HepG2 (cell line): ENCODE data around the gene METTL25. TPM values are rescaled to one million over a fixed set of nuclear protein-coding genes. Genes with fewer than 3 reads are reported as not detected.

Experiments
- ATAC-seq: fragments of 200-7000 bp; cut with Tn5 transposase; 3 replicates; pipeline ENCODE4 v1.9.1; 2020; ENCODE audit warnings: mild to moderate bottlenecking, moderate library complexity
- BruUV-seq: library from RNA; stranded (reverse); fragments of 400-500 nt; replicated peaks from 2 replicates; lab custom pipeline; 2021; lab: Mats Ljungman, UMichigan
- CTCF ChIA-PET: fragments of 300-600 bp; formaldehyde crosslinking; extraction: SDS; loops from one replicate; lab custom pipeline; 2021; ENCODE audit warnings: low total read pairs, inconsistent platforms, low intra/inter-chr PET ratio; lab: Yijun Ruan, JAX
- POLR2A ChIA-PET: fragments of 350-600 bp; sonication (Branson Sonifier 250); formaldehyde crosslinking; loops from one replicate; lab custom pipeline; 2020; ENCODE audit warnings: antibody characterized with exemption, inconsistent platforms; lab: Yijun Ruan, JAX
- DNase-seq: peaks from one replicate; pipeline ENCODE4 v3.0.0-alpha.2; 2015; ENCODE audit warnings: low spot score
- FAIRE-seq: peaks from 3 replicates; lab custom pipeline; 2011; peaks lifted over from hg19 to GRCh38; lab: Jason Lieb, UNC
- H2AFZ ChIP-seq: one replicate; pipeline ENCODE4 v1.6.1; 2011; ENCODE audit warnings: low read length, inconsistent platforms
- H3K27ac ChIP-seq: fragments of 300-600 bp; 3 replicates; pipeline ENCODE4 v1.8.0; 2011; ENCODE audit warnings: mixed run types, mild to moderate bottlenecking, mixed read lengths, low read length, inconsistent platforms; ENCODE audit not compliant: insufficient read depth; ENCODE audit errors: extremely low read length
- H3K27me3 ChIP-seq, 2 experiments: fragments of 200-600 bp in 1 of 2; 2 replicates in 1 of 2; 3 replicates in 1 of 2; pipeline versions ENCODE4 v1.6.0 to v1.8.0; 2011; ENCODE audit warnings: low read length in 2 of 2, mild to moderate bottlenecking in 2 of 2, moderate library complexity in 2 of 2, inconsistent platforms in 1 of 2; ENCODE audit not compliant: insufficient read depth in 2 of 2, control insufficient read depth in 1 of 2
- H3K36me3 ChIP-seq, 2 experiments: fragments of 200-600 bp in 1 of 2; replicated peaks in 1 of 2; 2 replicates in 1 of 2; 3 replicates in 1 of 2; pipeline versions ENCODE4 v1.5.1 to v1.8.0; 2011; ENCODE audit warnings: low read length in 2 of 2, inconsistent platforms in 1 of 2; ENCODE audit not compliant: insufficient read depth in 2 of 2, control insufficient read depth in 1 of 2
- H3K4me1 ChIP-seq: 2 replicates; pipeline ENCODE4 v1.5.1; 2012; ENCODE audit warnings: low read length, inconsistent platforms; ENCODE audit not compliant: insufficient read depth
- H3K4me2 ChIP-seq: 2 replicates; pipeline ENCODE4 v1.6.0; 2011; ENCODE audit warnings: low read depth, low read length, inconsistent platforms
- H3K4me3 ChIP-seq, 3 experiments: fragments of 200-600 bp in 1 of 3; sonication (generic), shearing (Covaris generic) in 1 of 3; replicated peaks in 1 of 3; 2 replicates each; pipeline ENCODE4 v1.5.1; 2011 to 2016; ENCODE audit warnings: low read length in 3 of 3, inconsistent platforms in 2 of 3, low read depth in 2 of 3, mild to moderate bottlenecking in 2 of 3, control low read depth in 1 of 3, mixed read lengths in 1 of 3; ENCODE audit not compliant: insufficient read depth in 1 of 3
- H3K79me2 ChIP-seq: one replicate; pipeline ENCODE4 v1.6.1; 2011; ENCODE audit warnings: low read length, inconsistent platforms; ENCODE audit not compliant: insufficient read depth
- H3K9ac ChIP-seq: 2 replicates; pipeline ENCODE4 v1.6.0; 2011; ENCODE audit warnings: mild to moderate bottlenecking, low read depth, low read length, inconsistent platforms; ENCODE audit not compliant: insufficient read depth
- H3K9me3 ChIP-seq: 2 replicates; pipeline ENCODE4 v1.5.1; 2012; ENCODE audit warnings: mild to moderate bottlenecking, low read length
- H4K20me1 ChIP-seq: 2 replicates; pipeline ENCODE4 v1.6.0; 2011; ENCODE audit warnings: inconsistent platforms, mild to moderate bottlenecking, low read length, moderate library complexity; ENCODE audit not compliant: insufficient read depth
- ARNT2 ChIP-seq: sonication (generic); formaldehyde crosslinking; IDR thresholded peaks from 2 replicates; pipeline ENCODE4 v1.8.0; 2022; ENCODE audit warnings: mild to moderate bottlenecking, low read depth, missing genetic modification reagents, moderate library complexity
- CEBPG ChIP-seq: IDR thresholded peaks from 2 replicates; pipeline ENCODE4 v1.6.1; 2016
- ESRRA ChIP-seq: sonication (generic); formaldehyde crosslinking; IDR thresholded peaks from 2 replicates; pipeline ENCODE4 v1.5.1; 2020; ENCODE audit warnings: mild to moderate bottlenecking, low read depth, missing genetic modification reagents
- KDM6A ChIP-seq: IDR thresholded peaks from 2 replicates; pipeline ENCODE4 v1.6.1; 2016; ENCODE audit warnings: low read depth
- MZF1 ChIP-seq: sonication (generic); formaldehyde crosslinking; IDR thresholded peaks from 2 replicates; pipeline ENCODE4 v1.8.1; 2023; ENCODE audit warnings: mild to moderate bottlenecking, missing genetic modification reagents, borderline replicate concordance
- NKX3-1 ChIP-seq: sonication (generic); formaldehyde crosslinking; IDR thresholded peaks from 2 replicates; pipeline ENCODE4 v1.5.0; 2020; ENCODE audit warnings: missing genetic modification reagents
- NR1H2 ChIP-seq: sonication (generic); formaldehyde crosslinking; IDR thresholded peaks from 2 replicates; pipeline ENCODE4 v1.8.1; 2022; ENCODE audit warnings: low read depth, missing genetic modification reagents, borderline replicate concordance
- ONECUT2 ChIP-seq: sonication (generic); formaldehyde crosslinking; IDR thresholded peaks from 2 replicates; pipeline ENCODE4 v1.4.0; 2020; ENCODE audit warnings: missing genetic modification reagents
- SYNCRIP ChIP-seq: fragments of 200-400 bp; formaldehyde crosslinking; IDR thresholded peaks from 2 replicates; pipeline ENCODE4 v1.6.1; 2018; ENCODE audit warnings: mild to moderate bottlenecking, low read depth, low read length; ENCODE audit not compliant: insufficient read depth
- ZNF44 ChIP-seq: sonication (generic); formaldehyde crosslinking; IDR thresholded peaks from 2 replicates; pipeline ENCODE4 v1.5.1; 2020; ENCODE audit warnings: mild to moderate bottlenecking, missing genetic modification reagents
- ZNF550 ChIP-seq: sonication (generic); formaldehyde crosslinking; IDR thresholded peaks from 2 replicates; pipeline ENCODE4 v1.4.0; 2020; ENCODE audit warnings: mild to moderate bottlenecking, missing genetic modification reagents, borderline replicate concordance
- ZSCAN20 ChIP-seq: sonication (generic); formaldehyde crosslinking; IDR thresholded peaks from 2 replicates; pipeline ENCODE4 v1.4.0; 2020; ENCODE audit warnings: missing genetic modification reagents, mild to moderate bottlenecking, borderline replicate concordance
- whole genome bisulfite sequencing: methylation state at CpG from one replicate; pipeline ENCODE4 v1.1.6; 2017; ENCODE audit warnings: low lambda C conversion rate; 5-methylcytosine and 5-hydroxymethylcytosine counted together
- in situ Hi-C: cut with HindIII; loops from 2 replicates; pipeline ENCODE4 v1.10.0; 2017; ENCODE audit warnings: low pct_unique_long_range_greater_than_20kb; ENCODE audit not compliant: extremely low pct_ligation_motif_present
- intact Hi-C: fragments of 100-400 bp; cut with micrococcal nuclease; formaldehyde crosslinking; loops from one replicate; pipeline ENCODE4 v1.10.0; 2022; ENCODE audit not compliant: unreplicated experiment
- polyA plus RNA-seq, 8 experiments: library from polyadenylated mRNA; depleted of rRNA in 3 of 8; stranded (reverse) in 7 of 8; unstranded in 1 of 8; fragments of >200 nt; fragmentation: Illumina TruSeq in 4 of 8; extraction: Trizol in 4 of 8; gene quantifications; 2 replicates each; pipeline versions ENCODE4 v1.2.1 to v1.2.3, GENCODE V29; 2011 to 2016; ENCODE audit warnings: low read depth in 4 of 8, missing spikeins in 1 of 8, mixed read lengths in 1 of 8; ENCODE audit not compliant: insufficient read depth in 1 of 8
- total RNA-seq, 5 experiments: library from RNA; depleted of rRNA; stranded (reverse); fragments of >200 nt; fragmentation: Illumina TruSeq; extraction: Trizol; gene quantifications; 2 replicates each; pipeline ENCODE4 v1.2.3, GENCODE V29; 2016; ENCODE audit warnings: low read depth in 1 of 5
- TF ChIP-seq, protein P1 (sequence below): sonication (generic); formaldehyde crosslinking; IDR thresholded peaks from 2 replicates; pipeline ENCODE4 v1.4.0; 2020; ENCODE audit warnings: mild to moderate bottlenecking, missing genetic modification reagents, borderline replicate concordance
- TF ChIP-seq, protein P2 (sequence below): sonication (generic); formaldehyde crosslinking; IDR thresholded peaks from 2 replicates; pipeline ENCODE4 v1.5.0; 2020; ENCODE audit warnings: mild to moderate bottlenecking, missing genetic modification reagents, borderline replicate concordance

METTL25 gene
- total and polyA plus RNA-seq, 2 of the 13 experiments (the other 11 are each of a cell fraction or from before 2014, with no cell fraction given) = 2.2 to 7.8 TPM

DNA sequence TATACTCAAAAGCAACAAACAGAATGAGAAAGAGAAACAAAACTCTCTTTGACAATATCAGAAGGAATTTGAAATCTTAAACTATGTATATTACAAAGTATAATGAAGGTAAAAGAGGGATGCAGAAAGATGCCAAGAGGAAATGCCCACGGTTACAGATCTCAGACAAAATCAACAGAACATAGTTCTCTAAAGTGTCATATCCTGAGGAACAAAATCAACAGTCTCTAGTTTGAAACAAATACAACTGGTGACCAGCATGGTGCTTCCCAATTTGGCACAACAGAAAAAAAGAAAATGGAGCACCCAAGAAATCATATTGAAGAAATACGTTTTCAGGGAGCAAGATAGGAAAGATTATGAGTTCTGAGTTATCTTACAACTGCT, 116.5 kb downstream of the METTL25 start:
- H3K79me2 ChIP-seq = no peaks in the 10 kb centered on the region
- 68% methylated on average over 2 of the region's 2 CpGs for WGBS
- DNase-seq = no peak
- no peaks in the 10 kb centered on the region for H3K4me1 ChIP-seq
- TF ChIP-seq, protein P1, sequence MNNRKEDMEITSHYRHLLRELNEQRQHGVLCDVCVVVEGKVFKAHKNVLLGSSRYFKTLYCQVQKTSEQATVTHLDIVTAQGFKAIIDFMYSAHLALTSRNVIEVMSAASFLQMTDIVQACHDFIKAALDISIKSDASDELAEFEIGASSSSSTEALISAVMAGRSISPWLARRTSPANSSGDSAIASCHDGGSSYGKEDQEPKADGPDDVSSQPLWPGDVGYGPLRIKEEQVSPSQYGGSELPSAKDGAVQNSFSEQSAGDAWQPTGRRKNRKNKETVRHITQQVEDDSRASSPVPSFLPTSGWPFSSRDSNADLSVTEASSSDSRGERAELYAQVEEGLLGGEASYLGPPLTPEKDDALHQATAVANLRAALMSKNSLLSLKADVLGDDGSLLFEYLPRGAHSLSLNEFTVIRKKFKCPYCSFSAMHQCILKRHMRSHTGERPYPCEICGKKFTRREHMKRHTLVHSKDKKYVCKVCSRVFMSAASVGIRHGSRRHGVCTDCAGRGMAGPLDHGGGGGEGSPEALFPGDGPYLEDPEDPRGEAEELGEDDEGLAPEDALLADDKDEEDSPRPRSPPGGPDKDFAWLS (CRISPR knock-in tag) = no peak
- TF ChIP-seq, protein P2, sequence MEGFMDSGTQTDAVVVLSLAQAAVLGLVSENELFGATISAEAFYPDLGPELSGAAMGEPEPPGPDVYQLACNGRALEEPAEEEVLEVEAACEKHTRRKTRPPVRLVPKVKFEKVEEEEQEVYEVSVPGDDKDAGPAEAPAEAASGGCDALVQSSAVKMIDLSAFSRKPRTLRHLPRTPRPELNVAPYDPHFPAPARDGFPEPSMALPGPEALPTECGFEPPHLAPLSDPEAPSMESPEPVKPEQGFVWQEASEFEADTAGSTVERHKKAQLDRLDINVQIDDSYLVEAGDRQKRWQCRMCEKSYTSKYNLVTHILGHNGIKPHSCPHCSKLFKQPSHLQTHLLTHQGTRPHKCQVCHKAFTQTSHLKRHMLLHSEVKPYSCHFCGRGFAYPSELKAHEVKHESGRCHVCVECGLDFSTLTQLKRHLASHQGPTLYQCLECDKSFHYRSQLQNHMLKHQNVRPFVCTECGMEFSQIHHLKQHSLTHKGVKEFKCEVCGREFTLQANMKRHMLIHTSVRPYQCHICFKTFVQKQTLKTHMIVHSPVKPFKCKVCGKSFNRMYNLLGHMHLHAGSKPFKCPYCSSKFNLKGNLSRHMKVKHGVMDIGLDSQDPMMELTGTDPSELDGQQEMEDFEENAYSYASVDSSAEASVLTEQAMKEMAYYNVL (CRISPR knock-in tag) = no peak
- no peak for TF ChIP-seq SYNCRIP
- TF ChIP-seq, all 625 proteins: peak for 0
- FAIRE-seq (no peak), ATAC-seq (no peak)
- H3K36me3 ChIP-seq = no peaks in the 10 kb centered on the region
- no peaks in the 10 kb centered on the region for H4K20me1 ChIP-seq
- POLR2A ChIA-PET = no interaction called here
- H3K4me2 ChIP-seq = no peak overlapping the region
- no peak overlapping the region for H2AFZ ChIP-seq
- no TSS peak for BruUV-seq
- no peaks in the 10 kb centered on the region for H3K27me3 ChIP-seq
- H3K9ac ChIP-seq = no peak overlapping the region
- H3K9me3 ChIP-seq = no peaks in the 10 kb centered on the region
- no peak overlapping the region for H3K27ac ChIP-seq
- in situ Hi-C loops (no loop called here), intact Hi-C loops (no loop called here)
- CTCF ChIA-PET = no interaction called here
- no peak overlapping the region for H3K4me3 ChIP-seq

DNA sequence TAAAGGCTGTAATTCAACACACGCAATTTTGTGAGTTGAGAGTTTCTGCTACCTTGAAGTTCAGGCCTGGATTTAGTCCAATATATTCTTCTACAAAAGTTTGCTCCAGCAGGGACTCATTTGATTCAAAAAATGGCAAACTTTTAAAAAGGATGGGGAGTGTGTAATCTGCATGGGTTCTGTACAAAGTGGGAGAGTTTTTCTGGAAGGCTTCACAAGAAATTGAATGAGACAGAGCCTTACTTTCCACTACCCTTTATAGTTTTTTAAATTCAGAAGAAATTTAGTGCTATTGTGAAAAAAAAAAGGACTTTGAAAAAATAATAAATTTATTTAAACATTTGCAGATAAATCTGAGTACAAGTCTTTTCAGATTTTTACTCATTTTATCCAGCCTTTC, 116.9 kb downstream of the METTL25 start:
- intact Hi-C loops (no loop called here), in situ Hi-C loops (no loop called here)
- DNase-seq = no peak
- ATAC-seq = no peak
- CTCF ChIA-PET = no interaction called here
- H3K27ac ChIP-seq = no peak overlapping the region
- TF ChIP-seq ARNT2 (CRISPR knock-in tag) (no peak), NKX3-1 (CRISPR knock-in tag) (no peak), ZNF550 (CRISPR knock-in tag) (no peak), MZF1 (CRISPR knock-in tag) (no peak), ZNF44 (CRISPR knock-in tag) (no peak), ONECUT2 (CRISPR knock-in tag) (no peak), KDM6A (no peak), ZSCAN20 (CRISPR knock-in tag) (no peak), ESRRA (CRISPR knock-in tag) (no peak), NR1H2 (CRISPR knock-in tag) (no peak), CEBPG (CRISPR knock-in tag) (no peak)
- H3K4me2 ChIP-seq = no peak overlapping the region
- H3K4me1 ChIP-seq = no peaks in the 10 kb centered on the region
- no peak for FAIRE-seq
- H3K9ac ChIP-seq = no peak overlapping the region
- POLR2A ChIA-PET = no interaction called here
- H4K20me1 ChIP-seq = no peaks in the 10 kb centered on the region
- no peak overlapping the region for H3K4me3 ChIP-seq
- H3K36me3 ChIP-seq = no peaks in the 10 kb centered on the region
- H3K27me3 ChIP-seq = no peaks in the 10 kb centered on the region
- H2AFZ ChIP-seq = no peak overlapping the region
- no peaks in the 10 kb centered on the region for H3K9me3 ChIP-seq
- whole genome bisulfite sequencing = 96% methylated on average over 1 of the region's 1 CpG
- no TSS peak for BruUV-seq
- H3K79me2 ChIP-seq = no peaks in the 10 kb centered on the region
